Chondrocyte (in vitro differentiated cells): ENCODE data around the gene PTPN2. TPM values are rescaled to one million over a fixed set of nuclear protein-coding genes. Genes with fewer than 3 reads are reported as not detected.

Experiments used
- DNase-seq: peaks from one replicate; pipeline ENCODE4 v3.0.0; 2021; ENCODE audit warnings: mixed read lengths, low spot score
- H3K27ac Mint-ChIP-seq: one replicate; pipeline ENCODE4 v1.8.0; 2021; ENCODE audit warnings: mild to moderate bottlenecking, moderate library complexity, mixed read lengths; ENCODE audit not compliant: unreplicated experiment
- H3K27me3 Mint-ChIP-seq: 2 replicates; pipeline ENCODE4 v1.8.0; 2021; ENCODE audit warnings: low read depth, mixed read lengths
- H3K36me3 Mint-ChIP-seq: 2 replicates; pipeline ENCODE4 v1.8.0; 2021; ENCODE audit warnings: low read depth, mixed read lengths
- H3K4me1 Mint-ChIP-seq: 2 replicates; pipeline ENCODE4 v1.8.0; 2021; ENCODE audit warnings: low read depth, mild to moderate bottlenecking, mixed read lengths
- H3K4me3 Mint-ChIP-seq: one replicate; pipeline ENCODE4 v1.8.0; 2021; ENCODE audit warnings: mild to moderate bottlenecking, moderate library complexity, mixed read lengths; ENCODE audit not compliant: unreplicated experiment
- H3K9me3 Mint-ChIP-seq: 2 replicates; pipeline ENCODE4 v1.8.0; 2021; ENCODE audit warnings: low read depth, mixed read lengths
- total RNA-seq: library from RNA; stranded (reverse); gene quantifications from 3 replicates; pipeline ENCODE4 v1.2.1, GENCODE V29; 2021
- TF ChIP-seq, protein P1 (sequence below): fragments of 200-600 bp; sonication (generic); IDR thresholded peaks from 2 replicates; pipeline ENCODE4 v1.5.0; 2021; ENCODE audit warnings: antibody characterized with exemption, mild to moderate bottlenecking, moderate library complexity

The PTPN2 gene
- total RNA-seq, 1 donor from 2014 or later, result 22.2 TPM

DNA sequence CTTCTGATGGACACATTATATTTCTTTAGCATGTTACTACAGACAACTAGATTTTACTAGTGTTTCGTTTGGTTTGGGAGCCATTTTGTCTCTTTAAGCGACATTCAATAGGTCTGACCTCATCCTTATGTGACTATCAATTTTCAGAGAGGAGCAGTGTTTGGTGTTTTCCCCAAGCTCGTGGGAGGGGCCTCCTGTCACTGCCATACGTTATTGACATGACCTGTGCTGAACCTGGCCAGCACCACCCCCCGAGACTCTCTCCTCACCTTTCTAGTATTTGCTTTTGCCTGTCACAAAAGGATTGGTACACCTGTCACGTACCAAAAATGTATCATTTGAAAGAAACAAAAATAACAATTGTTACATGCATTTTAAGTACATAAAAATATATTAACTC is 111.9 kb downstream of the PTPN2 start:
- TF ChIP-seq, protein P1, sequence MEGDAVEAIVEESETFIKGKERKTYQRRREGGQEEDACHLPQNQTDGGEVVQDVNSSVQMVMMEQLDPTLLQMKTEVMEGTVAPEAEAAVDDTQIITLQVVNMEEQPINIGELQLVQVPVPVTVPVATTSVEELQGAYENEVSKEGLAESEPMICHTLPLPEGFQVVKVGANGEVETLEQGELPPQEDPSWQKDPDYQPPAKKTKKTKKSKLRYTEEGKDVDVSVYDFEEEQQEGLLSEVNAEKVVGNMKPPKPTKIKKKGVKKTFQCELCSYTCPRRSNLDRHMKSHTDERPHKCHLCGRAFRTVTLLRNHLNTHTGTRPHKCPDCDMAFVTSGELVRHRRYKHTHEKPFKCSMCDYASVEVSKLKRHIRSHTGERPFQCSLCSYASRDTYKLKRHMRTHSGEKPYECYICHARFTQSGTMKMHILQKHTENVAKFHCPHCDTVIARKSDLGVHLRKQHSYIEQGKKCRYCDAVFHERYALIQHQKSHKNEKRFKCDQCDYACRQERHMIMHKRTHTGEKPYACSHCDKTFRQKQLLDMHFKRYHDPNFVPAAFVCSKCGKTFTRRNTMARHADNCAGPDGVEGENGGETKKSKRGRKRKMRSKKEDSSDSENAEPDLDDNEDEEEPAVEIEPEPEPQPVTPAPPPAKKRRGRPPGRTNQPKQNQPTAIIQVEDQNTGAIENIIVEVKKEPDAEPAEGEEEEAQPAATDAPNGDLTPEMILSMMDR, result no peak
- H3K27ac Mint-ChIP-seq, result no peak overlapping the region
- DNase-seq, result no peak
- no peaks in the 10 kb centered on the region for H3K4me1 Mint-ChIP-seq
- no peaks in the 10 kb centered on the region for H3K27me3 Mint-ChIP-seq
- peaks cover 3% of the 10 kb centered on the region for H3K9me3 Mint-ChIP-seq
- H3K36me3 Mint-ChIP-seq, result no peaks in the 10 kb centered on the region
- no peak overlapping the region for H3K4me3 Mint-ChIP-seq

DNA sequence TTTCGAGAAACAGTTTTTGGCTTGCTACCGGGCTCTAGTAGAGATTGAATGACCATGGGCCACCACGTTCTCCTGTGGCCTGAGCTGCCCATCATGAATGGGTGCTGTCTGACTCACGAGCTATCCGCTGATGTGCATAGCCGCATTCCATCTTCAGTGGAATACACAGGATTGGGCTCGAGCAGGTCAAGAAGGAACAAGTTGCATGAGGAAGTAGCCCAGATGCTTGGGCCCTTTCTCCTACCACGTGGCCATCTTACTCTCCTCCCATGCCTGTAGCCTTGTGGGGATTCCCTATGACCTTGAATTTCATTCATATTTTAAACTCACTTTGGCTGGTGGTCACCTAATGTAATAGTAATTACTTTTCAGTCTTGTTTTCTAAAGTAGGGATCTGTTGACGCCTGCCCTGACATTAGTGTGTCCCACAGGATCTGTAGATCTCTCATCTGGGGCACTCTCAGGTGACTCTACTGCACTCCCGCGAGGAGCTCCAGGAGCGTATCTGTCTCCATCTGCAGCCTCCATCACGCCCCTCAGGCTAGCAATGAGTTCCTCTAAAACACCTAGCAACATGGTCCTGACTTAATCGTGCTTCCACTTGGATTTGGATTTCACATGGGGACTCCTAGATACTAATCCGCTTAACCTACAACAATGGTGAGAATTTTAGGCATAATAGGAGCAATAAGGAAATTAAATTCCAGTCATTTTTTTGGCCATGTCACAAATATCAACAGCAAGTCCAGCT is 113.4 kb downstream of the PTPN2 start:
- H3K4me3 Mint-ChIP-seq, result no peak overlapping the region
- H3K27me3 Mint-ChIP-seq, result no peaks in the 10 kb centered on the region
- no peaks in the 10 kb centered on the region for H3K36me3 Mint-ChIP-seq
- no peak overlapping the region for H3K27ac Mint-ChIP-seq
- no peaks in the 10 kb centered on the region for H3K9me3 Mint-ChIP-seq
- no peaks in the 10 kb centered on the region for H3K4me1 Mint-ChIP-seq
- TF ChIP-seq, protein P1, result no peak
- DNase-seq, result no peak

- Mint-ChIP-seq H3K27ac (peak overlapping the region; percentile 23), H3K27me3 (no peaks in the 10 kb centered on the region), H3K9me3 (no peaks in the 10 kb centered on the region), H3K36me3 (no peaks in the 10 kb centered on the region), H3K4me1 (no peaks in the 10 kb centered on the region), H3K4me3 (no peak overlapping the region)
- TF ChIP-seq, protein P1, result no peak
- no peak for DNase-seq
These were observed 114.2 kb downstream of the PTPN2 start for GRCh38 chr18:12769644-12770440.

DNA sequence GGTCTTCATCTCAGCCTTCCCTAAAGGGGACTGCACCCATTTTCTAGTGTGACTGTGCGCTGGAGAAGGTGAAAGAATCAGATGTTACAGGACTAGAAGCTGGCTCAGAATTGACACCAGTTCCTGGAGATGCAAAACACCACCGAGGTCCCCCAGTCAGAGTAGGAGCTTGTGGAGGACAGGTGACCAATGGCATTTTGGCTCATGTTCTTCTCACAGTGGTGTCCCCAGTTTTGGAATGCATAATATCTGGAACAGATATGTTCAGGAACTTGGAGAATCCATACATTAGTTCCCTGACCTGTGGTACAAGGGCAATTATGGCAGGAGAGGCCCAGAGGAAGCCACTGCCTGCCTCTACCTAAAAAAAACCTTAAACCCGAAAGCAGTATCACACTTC is 114.9 kb downstream of the PTPN2 start:
- Mint-ChIP-seq H3K4me3 (no peak overlapping the region), H3K36me3 (no peaks in the 10 kb centered on the region), H3K9me3 (no peaks in the 10 kb centered on the region), H3K4me1 (no peaks in the 10 kb centered on the region), H3K27me3 (no peaks in the 10 kb centered on the region), H3K27ac (no peak overlapping the region)
- TF ChIP-seq, protein P1, result no peak
- no peak for DNase-seq

GRCh38 chr18:12768625-12769024 is 115.4 kb downstream of the PTPN2 start:
- Mint-ChIP-seq H3K27ac (no peak overlapping the region), H3K27me3 (no peaks in the 10 kb centered on the region), H3K4me1 (no peaks in the 10 kb centered on the region), H3K9me3 (no peaks in the 10 kb centered on the region), H3K4me3 (no peak overlapping the region), H3K36me3 (no peaks in the 10 kb centered on the region)
- DNase-seq, result no peak
- TF ChIP-seq, protein P1, result no peak
